Parathyroid adenoma (tissue), 2 donors: ENCODE data around the gene PXDN.

Source experiments
- H2AFZ ChIP-seq: fragments of 300-600 bp; sonication (generic); one replicate; pipeline ENCODE4 v1.7.0; 2017; ENCODE audit warnings: antibody characterized with exemption, mild to moderate bottlenecking
- H3K27ac ChIP-seq: fragments of 300-600 bp; sonication (generic); one replicate; pipeline ENCODE4 v1.7.0; 2017
- H3K27me3 ChIP-seq: fragments of 300-600 bp; sonication (generic); one replicate; pipeline ENCODE4 v1.7.0; 2017; ENCODE audit warnings: low read length; ENCODE audit not compliant: control insufficient read depth, insufficient read depth
- H3K36me3 ChIP-seq: fragments of 300-600 bp; sonication (generic); one replicate; pipeline ENCODE4 v1.7.0; 2017; ENCODE audit warnings: low read length; ENCODE audit not compliant: control insufficient read depth, insufficient read depth
- H3K4me1 ChIP-seq: fragments of 300-600 bp; sonication (generic); one replicate; pipeline ENCODE4 v1.7.0; 2017; ENCODE audit warnings: control low read depth
- H3K4me2 ChIP-seq: fragments of 300-600 bp; sonication (generic); one replicate; pipeline ENCODE4 v1.7.0; 2017; ENCODE audit warnings: low read length
- H3K4me3 ChIP-seq: fragments of 300-600 bp; sonication (generic); one replicate; pipeline ENCODE4 v1.7.0; 2017; ENCODE audit warnings: low read depth, low read length
- H3K79me2 ChIP-seq: fragments of 300-600 bp; sonication (generic); one replicate; pipeline ENCODE4 v1.7.0; 2017; ENCODE audit warnings: control low read depth
- H3K9ac ChIP-seq: fragments of 300-600 bp; sonication (generic); one replicate; pipeline ENCODE4 v1.7.0; 2017; ENCODE audit warnings: mild to moderate bottlenecking
- H3K9me3 ChIP-seq: fragments of 300-600 bp; sonication (generic); one replicate; pipeline ENCODE4 v1.7.0; 2017; ENCODE audit warnings: low read length; ENCODE audit not compliant: control insufficient read depth
- CTCF ChIP-seq: fragments of 300-600 bp; sonication (generic); IDR thresholded peaks from one replicate; pipeline ENCODE4 v1.7.0; 2017; ENCODE audit warnings: antibody characterized with exemption, mild to moderate bottlenecking
- donor health status: primary hyperparathyroidism.

Gene PXDN

GRCh38 chr2:1639086-1639858 is 105.0 kb downstream of the PXDN start:
- Histone ChIP-seq H3K4me3 (no peak overlapping the region), H3K27ac (no peak overlapping the region), H3K9me3 (no peaks in the 10 kb centered on the region), H3K9ac (no peak overlapping the region), H3K36me3 (no peaks in the 10 kb centered on the region), H2AFZ (no peak overlapping the region), H3K4me2 (no peak overlapping the region), H3K4me1 (no peaks in the 10 kb centered on the region), H3K27me3 (no peaks in the 10 kb centered on the region), H3K79me2 (no peaks in the 10 kb centered on the region)
- TF ChIP-seq CTCF = no peak

GRCh38 chr2:1638281-1638860 is 105.9 kb downstream of the PXDN start:
- Histone ChIP-seq H3K36me3 (no peaks in the 10 kb centered on the region), H3K27ac (no peak overlapping the region)

GRCh38 chr2:1636791-1637415 is 107.4 kb downstream of the PXDN start:
- H2AFZ ChIP-seq = no peak overlapping the region
- no peak overlapping the region for H3K27ac ChIP-seq
- no peaks in the 10 kb centered on the region for H3K27me3 ChIP-seq
- TF ChIP-seq CTCF = no peak
- no peaks in the 10 kb centered on the region for H3K36me3 ChIP-seq
- H3K9ac ChIP-seq = no peak overlapping the region
- no peak overlapping the region for H3K4me3 ChIP-seq
- H3K79me2 ChIP-seq = no peaks in the 10 kb centered on the region
- H3K4me2 ChIP-seq = no peak overlapping the region
- no peaks in the 10 kb centered on the region for H3K9me3 ChIP-seq
- no peaks in the 10 kb centered on the region for H3K4me1 ChIP-seq

More at GRCh38 chr2:1638281-1638860, 105.9 kb downstream of the PXDN start:
- no peak overlapping the region for H3K9ac ChIP-seq
- no peaks in the 10 kb centered on the region for H3K27me3 ChIP-seq
- H3K79me2 ChIP-seq = no peaks in the 10 kb centered on the region
- no peaks in the 10 kb centered on the region for H3K4me1 ChIP-seq
- no peak overlapping the region for H3K4me3 ChIP-seq
- H3K9me3 ChIP-seq = no peaks in the 10 kb centered on the region
- H3K4me2 ChIP-seq = no peak overlapping the region
- H2AFZ ChIP-seq = no peak overlapping the region
- no peak for TF ChIP-seq CTCF

- Histone ChIP-seq H3K79me2 (no peaks in the 10 kb centered on the region), H3K4me1 (no peaks in the 10 kb centered on the region), H3K4me3 (no peak overlapping the region), H3K9me3 (no peaks in the 10 kb centered on the region), H3K27me3 (no peaks in the 10 kb centered on the region), H2AFZ (no peak overlapping the region), H3K27ac (no peak overlapping the region), H3K9ac (no peak overlapping the region), H3K4me2 (no peak overlapping the region), H3K36me3 (no peaks in the 10 kb centered on the region)
- no peak for TF ChIP-seq CTCF
Measured at GRCh38 chr2:1635823-1636222, 108.5 kb downstream of the PXDN start.
